Activated naive CD8-positive, alpha-beta T cell treated with anti-CD3 and anti-CD28 coated beads, Interleukin-2, amount 10 ng/mL, durations not matched to agents 7 days and 5 days (primary cell): ENCODE results near the gene USP47. TPM values are rescaled to one million over a fixed set of nuclear protein-coding genes. Genes with fewer than 3 reads are reported as not detected.

ENCODE experiments used
- ATAC-seq: fragments of 150-1000 bp; cut with Tn5 transposase; one replicate; pipeline ENCODE4 v1.10.0; 2021; ENCODE audit warnings: low read depth, moderate library complexity
- POLR2A ChIA-PET: fragments of 350-600 bp; sonication (Branson Sonifier 250); formaldehyde crosslinking; loops from one replicate; lab custom pipeline; 2021; ENCODE audit warnings: antibody characterized with exemption; lab: Charles Lee
- DNase-seq: peaks from one replicate; pipeline ENCODE4 v3.0.0; 2021
- H3K27ac Mint-ChIP-seq: one replicate; pipeline ENCODE4 v1.8.0; 2022; ENCODE audit warnings: mild to moderate bottlenecking, mixed read lengths
- H3K27me3 Mint-ChIP-seq: one replicate; pipeline ENCODE4 v1.8.0; 2022; ENCODE audit warnings: mild to moderate bottlenecking, moderate library complexity, mixed read lengths
- H3K36me3 Mint-ChIP-seq: one replicate; pipeline ENCODE4 v1.8.0; 2021; ENCODE audit warnings: mild to moderate bottlenecking, mixed read lengths
- H3K4me1 Mint-ChIP-seq: one replicate; pipeline ENCODE4 v1.8.0; 2021; ENCODE audit warnings: mixed read lengths
- H3K4me3 Mint-ChIP-seq: one replicate; pipeline ENCODE4 v1.8.0; 2022; ENCODE audit warnings: mild to moderate bottlenecking, moderate library complexity, mixed read lengths
- H3K9me3 Mint-ChIP-seq: one replicate; pipeline ENCODE4 v1.8.0; 2021; ENCODE audit warnings: mixed read lengths
- total RNA-seq, 2 experiments: library from RNA; stranded (reverse); gene quantifications; one replicate each; pipeline ENCODE4 v1.2.3, GENCODE V29; 2021

The USP47 gene
- total RNA-seq, 2 experiments from 2014 or later, result 43.7 to 46.0 TPM

DNA sequence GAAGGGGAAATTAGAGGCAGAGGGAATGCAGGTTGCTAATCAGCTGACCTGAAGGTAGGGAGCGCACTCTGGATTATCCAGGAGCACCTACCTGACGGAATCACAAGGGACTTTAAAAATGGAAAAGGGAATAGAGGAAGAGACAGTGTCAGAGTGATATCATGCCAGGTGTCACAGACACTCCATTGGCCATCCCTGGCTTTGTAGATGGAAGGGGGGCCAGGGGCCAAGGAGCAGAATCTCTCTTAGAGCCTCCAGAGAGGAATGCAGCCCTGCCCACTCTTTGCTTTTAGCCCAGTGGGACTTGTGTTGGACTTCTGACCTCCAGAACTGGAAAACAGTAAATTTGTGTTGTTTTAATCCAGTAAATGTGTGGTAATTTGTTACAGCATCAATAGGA lies 128.8 kb downstream of the USP47 start:
- POLR2A ChIA-PET, result no interaction called here
- H3K27ac Mint-ChIP-seq, result no peak overlapping the region
- ATAC-seq (no peak), DNase-seq (no peak)
- no peaks in the 10 kb centered on the region for H3K9me3 Mint-ChIP-seq
- H3K4me3 Mint-ChIP-seq, result no peak overlapping the region
- H3K36me3 Mint-ChIP-seq, result no peaks in the 10 kb centered on the region
- H3K4me1 Mint-ChIP-seq, result peaks cover 8% of the 10 kb centered on the region
- peaks cover 4% of the 10 kb centered on the region for H3K27me3 Mint-ChIP-seq

DNA sequence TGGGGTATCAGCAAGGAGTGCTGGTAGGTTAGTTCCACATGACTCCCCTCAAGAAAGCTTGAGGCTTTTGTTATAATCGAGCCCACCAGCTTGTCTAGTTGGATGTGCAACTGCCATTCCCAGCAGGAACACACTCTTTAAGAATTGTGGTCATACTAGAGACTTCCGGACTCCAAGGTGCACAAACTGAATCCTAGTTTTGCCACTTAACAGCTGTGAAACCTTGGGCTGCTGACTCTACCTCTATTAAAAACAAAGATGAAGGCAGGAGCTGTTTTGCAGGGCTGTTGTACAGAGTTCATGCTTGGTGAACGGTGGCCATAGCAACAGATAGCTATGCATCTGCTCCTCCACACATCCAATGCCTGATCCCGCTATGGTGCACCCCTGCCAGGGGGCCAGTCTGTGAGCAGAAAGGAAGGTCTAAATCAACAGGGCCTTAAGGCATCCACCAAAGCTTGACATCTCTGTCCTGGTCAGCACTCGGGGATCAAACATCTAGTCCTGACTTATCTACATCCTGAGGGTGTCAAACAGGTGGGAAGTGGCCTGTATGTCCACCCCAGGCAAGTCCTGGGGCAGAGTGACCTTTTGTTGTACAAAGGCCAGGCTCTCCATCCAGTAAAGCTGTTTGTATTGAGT lies 130.3 kb downstream of the USP47 start:
- POLR2A ChIA-PET, result interaction anchor here (1.1 to 1.2 kb wide), 2 partner anchors 10 to 11 kb away, joined by 3 read pairs; no protein-coding TSS in a partner anchor
- peaks cover 6% of the 10 kb centered on the region for H3K27me3 Mint-ChIP-seq
- H3K36me3 Mint-ChIP-seq, result no peaks in the 10 kb centered on the region
- peaks cover 6% of the 10 kb centered on the region for H3K4me1 Mint-ChIP-seq
- H3K27ac Mint-ChIP-seq, result no peak overlapping the region
- no peak for ATAC-seq
- no peak overlapping the region for H3K4me3 Mint-ChIP-seq
- H3K9me3 Mint-ChIP-seq, result no peaks in the 10 kb centered on the region
- no peak for DNase-seq

DNA sequence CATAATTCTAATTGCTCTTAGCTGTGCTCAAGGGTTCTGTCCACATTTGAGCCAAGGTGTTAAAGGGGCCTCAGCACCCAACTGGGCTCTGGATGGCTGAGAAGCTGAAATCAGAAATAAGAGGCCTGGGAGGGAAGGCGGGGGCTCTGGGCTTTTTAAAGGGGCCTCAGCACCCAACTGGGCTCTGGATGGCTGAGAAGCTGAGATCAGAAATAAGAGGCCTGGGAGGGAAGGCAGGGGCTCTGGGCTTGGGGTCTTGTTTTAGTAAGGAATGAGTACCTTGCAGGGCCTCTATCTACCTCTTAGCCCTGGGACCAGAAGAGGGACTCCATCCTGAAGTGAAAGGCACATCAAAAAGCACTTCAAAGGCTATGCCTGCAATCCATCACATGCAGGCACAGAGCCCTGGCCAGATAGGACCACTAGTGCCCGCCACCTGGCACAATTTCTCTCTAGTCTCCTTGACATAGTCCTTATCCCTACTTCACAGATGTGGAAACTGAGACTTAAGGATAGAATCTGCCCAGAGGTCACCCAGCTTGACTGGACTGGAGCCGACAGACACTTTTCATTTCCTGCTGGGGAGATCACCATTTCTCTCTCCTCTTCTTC lies 131.1 kb downstream of the USP47 start:
- Mint-ChIP-seq H3K27ac (no peak overlapping the region), H3K27me3 (peaks cover 6% of the 10 kb centered on the region), H3K36me3 (no peaks in the 10 kb centered on the region), H3K9me3 (no peaks in the 10 kb centered on the region), H3K4me3 (no peak overlapping the region), H3K4me1 (peaks cover 6% of the 10 kb centered on the region)
- POLR2A ChIA-PET, result interaction anchor here (1.1 kb wide), 1 partner anchor 12 kb away, joined by 3 read pairs; no protein-coding TSS in a partner anchor
- DNase-seq (no peak), ATAC-seq (no peak)

DNA sequence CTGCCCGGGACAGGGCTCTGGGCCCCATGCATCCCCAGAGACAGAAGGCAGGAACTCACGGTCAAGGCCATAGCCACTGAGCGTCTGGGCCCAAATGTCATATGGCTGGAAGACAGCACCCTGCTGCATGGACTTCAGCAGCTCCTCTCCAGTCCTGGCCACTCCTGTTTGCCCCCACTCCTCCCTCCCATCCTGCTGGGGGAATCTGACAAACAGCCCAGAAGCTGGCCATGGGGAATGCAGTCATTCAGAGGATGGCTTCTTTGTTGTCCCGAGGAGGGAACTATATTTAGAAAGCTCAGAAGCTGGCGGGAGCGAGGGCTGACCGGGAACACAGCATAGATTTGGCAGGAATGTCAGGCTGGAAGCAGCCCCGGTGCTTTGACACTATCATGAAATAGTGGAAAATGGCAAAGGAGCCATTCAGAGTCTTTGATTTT lies 131.6 kb downstream of the USP47 start:
- POLR2A ChIA-PET, result interaction anchor here (1.1 kb wide), 1 partner anchor 13 kb away, joined by 3 read pairs; no protein-coding TSS in a partner anchor
- no peaks in the 10 kb centered on the region for H3K9me3 Mint-ChIP-seq
- no peaks in the 10 kb centered on the region for H3K36me3 Mint-ChIP-seq
- H3K4me3 Mint-ChIP-seq, result no peak overlapping the region
- no peak overlapping the region for H3K27ac Mint-ChIP-seq
- DNase-seq (no peak), ATAC-seq (no peak)
- H3K27me3 Mint-ChIP-seq, result peaks cover 6% of the 10 kb centered on the region
- H3K4me1 Mint-ChIP-seq, result peaks cover 6% of the 10 kb centered on the region

DNA sequence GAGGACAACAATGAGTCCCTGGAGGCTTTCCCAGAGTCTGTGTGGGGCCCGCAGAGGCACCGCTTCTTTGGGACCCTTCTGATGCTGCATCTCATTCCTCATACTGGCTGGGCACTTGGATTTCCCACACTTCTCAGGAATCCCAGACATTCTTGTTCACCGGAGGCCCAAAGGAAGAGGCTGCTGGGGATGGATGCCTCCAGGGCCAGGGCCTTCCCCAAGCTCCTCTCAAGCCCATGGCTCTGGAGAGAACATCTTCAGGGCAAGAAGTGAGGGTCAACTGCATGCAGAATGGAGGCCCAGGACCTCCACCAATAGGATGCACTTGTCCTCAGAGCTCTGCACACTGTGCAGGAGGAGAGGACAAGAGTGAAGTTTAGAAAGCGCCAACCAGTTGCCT lies 132.1 kb downstream of the USP47 start:
- DNase-seq, result no peak
- Mint-ChIP-seq H3K9me3 (no peaks in the 10 kb centered on the region), H3K27ac (no peak overlapping the region), H3K4me3 (no peak overlapping the region), H3K27me3 (peaks cover 6% of the 10 kb centered on the region), H3K4me1 (peaks cover 6% of the 10 kb centered on the region), H3K36me3 (no peaks in the 10 kb centered on the region)
- no peak for ATAC-seq
- POLR2A ChIA-PET, result no interaction called here

DNA sequence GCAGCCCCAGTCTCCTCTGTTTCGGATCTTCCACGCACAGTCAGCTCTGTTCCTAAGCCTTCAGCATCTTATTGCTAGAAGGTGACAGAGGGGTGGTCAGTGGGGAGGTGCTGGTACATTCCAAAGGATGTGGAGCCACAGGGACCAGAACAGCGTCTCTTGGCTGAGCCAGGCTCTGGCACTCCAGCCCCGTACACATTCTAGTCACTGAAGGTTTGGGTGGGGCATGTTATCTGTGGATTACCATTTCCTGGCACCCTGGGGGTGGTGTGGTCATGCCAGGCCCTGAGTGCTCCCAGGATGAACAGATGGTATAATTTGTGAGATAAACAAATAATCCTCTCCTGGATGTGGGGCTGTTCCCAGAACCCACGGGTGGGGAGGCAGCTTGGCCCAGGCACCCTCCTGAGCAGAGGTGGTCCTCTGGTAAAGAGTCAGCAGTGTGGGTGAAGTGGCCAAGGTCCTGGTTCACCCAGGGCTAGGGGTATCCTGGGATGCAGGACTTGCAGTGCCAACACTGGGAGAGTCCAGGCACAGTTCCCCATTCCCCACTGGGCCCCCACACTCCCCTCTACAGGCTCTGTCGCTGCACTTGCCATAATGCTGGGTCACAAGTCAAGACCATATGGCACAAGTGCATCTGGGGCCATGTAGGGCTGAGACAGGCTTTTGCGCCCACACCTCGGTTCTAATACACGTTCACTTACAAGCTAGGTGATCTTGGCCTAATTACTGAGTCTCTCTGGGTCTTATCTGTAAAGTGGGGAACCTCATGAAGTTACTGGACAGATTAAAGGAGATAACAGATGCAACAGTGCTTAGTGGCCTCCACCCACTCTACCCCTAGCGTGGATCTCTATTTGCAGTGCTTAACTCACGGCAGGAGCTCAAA lies 133.7 kb downstream of the USP47 start:
- Mint-ChIP-seq H3K4me1 (peaks cover 6% of the 10 kb centered on the region), H3K27ac (no peak overlapping the region), H3K27me3 (peaks cover 2% of the 10 kb centered on the region), H3K9me3 (no peaks in the 10 kb centered on the region), H3K36me3 (no peaks in the 10 kb centered on the region), H3K4me3 (no peak overlapping the region)
- POLR2A ChIA-PET, result no interaction called here
- no peak for DNase-seq
- no peak for ATAC-seq

DNA sequence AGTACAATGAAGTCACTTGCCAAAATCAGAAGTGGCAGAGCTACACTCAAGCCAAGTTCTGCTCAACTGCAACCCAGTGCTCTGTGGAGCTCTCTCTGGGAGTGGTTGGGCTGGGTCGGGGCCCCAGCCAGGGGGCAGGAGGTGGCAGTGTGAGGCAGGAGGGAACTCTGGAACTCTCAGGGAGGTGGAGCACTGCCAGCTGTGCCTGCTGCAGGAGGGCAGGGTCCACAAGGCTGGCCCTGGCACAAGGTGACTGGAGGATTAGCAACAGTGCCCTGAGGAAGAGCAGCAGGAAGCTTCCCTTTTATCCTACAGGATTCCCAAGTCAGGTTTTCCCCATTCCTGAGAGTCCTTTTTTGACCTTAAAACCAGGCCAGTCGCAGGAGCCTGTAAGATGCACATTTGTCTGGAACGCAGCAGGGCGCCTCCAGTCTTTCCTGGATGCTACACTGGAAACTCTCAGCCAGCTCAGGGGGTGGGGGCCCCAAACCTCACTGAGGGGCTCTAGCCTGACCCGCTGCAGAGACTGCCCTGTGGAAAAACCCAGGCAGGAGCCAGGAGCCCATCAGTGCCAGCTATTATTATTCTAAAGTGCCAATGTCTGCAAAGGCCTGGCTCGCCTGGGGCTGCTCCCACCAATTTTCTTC lies 134.8 kb downstream of the USP47 start:
- Mint-ChIP-seq H3K4me3 (no peak overlapping the region), H3K27ac (no peak overlapping the region), H3K36me3 (no peaks in the 10 kb centered on the region), H3K9me3 (no peaks in the 10 kb centered on the region), H3K27me3 (peaks cover 2% of the 10 kb centered on the region), H3K4me1 (peaks cover 6% of the 10 kb centered on the region)
- DNase-seq, result no peak
- POLR2A ChIA-PET, result no interaction called here
- ATAC-seq, result no peak

DNA sequence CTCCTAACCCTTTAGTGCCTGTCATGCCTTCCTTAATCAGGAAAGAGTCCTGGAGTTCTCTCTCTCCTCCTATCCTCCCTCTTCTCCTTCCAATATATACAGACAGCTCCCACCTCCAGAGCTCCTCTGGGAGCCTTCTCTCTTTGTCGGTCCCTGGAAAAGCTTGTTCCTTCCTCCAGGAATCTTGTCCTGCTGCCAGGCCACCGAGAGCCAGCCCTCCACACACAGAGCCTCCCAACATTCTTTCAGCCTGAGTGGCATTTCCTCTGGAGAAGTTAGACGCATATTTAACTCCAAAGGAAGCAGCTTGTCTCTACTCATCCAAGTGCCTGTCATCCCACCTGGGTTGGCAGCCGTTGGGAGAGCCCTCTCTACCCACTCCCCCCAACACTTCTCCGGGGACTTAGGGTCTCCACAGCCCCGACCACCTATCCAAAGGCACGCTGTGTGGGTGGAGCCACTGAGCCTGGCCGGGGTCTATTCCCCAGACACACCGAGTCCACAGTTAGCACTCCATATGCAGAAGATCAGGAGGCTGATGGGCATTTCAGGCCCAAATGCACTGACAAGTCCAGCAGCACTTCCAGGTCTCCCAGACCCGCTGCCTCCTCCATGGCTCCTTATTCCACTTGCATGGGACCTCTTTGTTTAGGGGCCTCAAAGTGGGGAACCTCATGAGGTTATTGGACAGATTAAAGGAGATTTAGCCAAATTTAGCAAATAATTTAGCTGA lies 135.6 kb downstream of the USP47 start:
- H3K9me3 Mint-ChIP-seq, result no peaks in the 10 kb centered on the region
- peaks cover 6% of the 10 kb centered on the region for H3K4me1 Mint-ChIP-seq
- H3K36me3 Mint-ChIP-seq, result no peaks in the 10 kb centered on the region
- ATAC-seq (no peak), DNase-seq (no peak)
- POLR2A ChIA-PET, result no interaction called here
- H3K27ac Mint-ChIP-seq, result no peak overlapping the region
- H3K4me3 Mint-ChIP-seq, result no peak overlapping the region
- peaks cover 2% of the 10 kb centered on the region for H3K27me3 Mint-ChIP-seq

DNA sequence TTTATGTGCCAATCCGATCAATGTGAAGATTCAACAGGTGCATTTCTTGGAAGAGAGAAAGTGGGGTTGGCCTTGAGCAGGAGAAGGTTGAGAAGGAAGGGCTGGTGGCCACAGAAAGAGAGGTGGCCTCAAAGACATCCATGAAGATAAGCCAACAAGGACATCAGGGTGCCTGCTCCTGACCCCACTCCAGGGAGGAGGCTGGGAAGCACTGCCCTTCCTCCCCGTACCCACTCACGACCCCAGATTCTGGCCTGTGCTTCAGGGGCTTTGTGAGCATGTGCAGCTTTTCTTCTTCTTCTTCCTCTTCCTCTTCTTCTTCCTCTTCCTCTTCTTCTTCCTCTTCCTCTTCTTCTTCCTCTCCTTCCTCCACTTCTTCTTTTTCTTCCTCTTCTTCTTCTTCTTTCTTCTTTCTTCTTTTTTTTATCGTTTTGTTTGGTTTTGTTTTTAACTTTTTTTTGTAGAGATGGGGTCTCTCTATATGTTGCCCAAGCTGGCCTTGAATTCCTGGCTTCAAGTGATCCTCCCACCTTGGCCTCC lies 136.4 kb downstream of the USP47 start:
- POLR2A ChIA-PET, result no interaction called here
- H3K27ac Mint-ChIP-seq, result no peak overlapping the region
- H3K9me3 Mint-ChIP-seq, result no peaks in the 10 kb centered on the region
- DNase-seq (no peak), ATAC-seq (no peak)
- no peak overlapping the region for H3K4me3 Mint-ChIP-seq
- no peaks in the 10 kb centered on the region for H3K36me3 Mint-ChIP-seq
- H3K4me1 Mint-ChIP-seq, result peaks cover 6% of the 10 kb centered on the region
- H3K27me3 Mint-ChIP-seq, result peaks cover 2% of the 10 kb centered on the region

DNA sequence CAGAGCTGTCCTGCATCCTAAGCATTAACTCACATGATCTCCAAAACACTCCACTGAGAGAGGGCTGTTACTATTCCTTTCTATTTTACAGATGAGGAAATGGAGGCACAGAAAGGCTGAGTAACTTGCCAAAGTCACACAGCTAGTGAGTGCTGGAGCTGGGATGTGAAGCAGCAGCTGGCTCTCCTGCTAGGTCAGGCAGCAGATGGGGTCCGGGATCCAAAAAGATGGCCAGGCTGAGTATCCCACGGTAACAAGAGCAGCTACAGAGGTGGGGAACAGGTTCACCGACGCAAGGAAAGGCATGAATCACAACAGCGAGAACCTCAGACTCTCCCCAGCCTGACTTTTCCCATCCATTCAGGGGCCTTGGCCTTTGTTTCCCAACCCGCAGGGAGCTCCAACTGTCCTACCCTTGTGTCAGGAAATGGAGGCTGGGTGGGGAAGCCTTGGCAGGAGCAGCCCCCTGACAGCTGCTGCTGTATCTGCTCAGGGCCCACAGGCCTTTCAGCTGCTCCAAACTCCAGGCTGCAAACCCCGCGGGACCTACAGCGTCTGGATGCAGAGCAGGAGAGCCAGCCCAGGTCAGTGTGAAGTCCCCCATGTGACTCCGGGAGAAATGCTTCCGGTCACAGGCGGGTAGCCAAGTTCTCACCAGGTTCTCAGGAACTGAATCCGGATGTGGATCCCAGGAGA lies 137.2 kb downstream of the USP47 start:
- no peaks in the 10 kb centered on the region for H3K9me3 Mint-ChIP-seq
- H3K4me3 Mint-ChIP-seq, result no peak overlapping the region
- ATAC-seq, result no peak
- no peak overlapping the region for H3K27ac Mint-ChIP-seq
- H3K27me3 Mint-ChIP-seq, result peaks cover 2% of the 10 kb centered on the region
- POLR2A ChIA-PET, result no interaction called here
- peaks cover 6% of the 10 kb centered on the region for H3K4me1 Mint-ChIP-seq
- no peak for DNase-seq
- no peaks in the 10 kb centered on the region for H3K36me3 Mint-ChIP-seq

DNA sequence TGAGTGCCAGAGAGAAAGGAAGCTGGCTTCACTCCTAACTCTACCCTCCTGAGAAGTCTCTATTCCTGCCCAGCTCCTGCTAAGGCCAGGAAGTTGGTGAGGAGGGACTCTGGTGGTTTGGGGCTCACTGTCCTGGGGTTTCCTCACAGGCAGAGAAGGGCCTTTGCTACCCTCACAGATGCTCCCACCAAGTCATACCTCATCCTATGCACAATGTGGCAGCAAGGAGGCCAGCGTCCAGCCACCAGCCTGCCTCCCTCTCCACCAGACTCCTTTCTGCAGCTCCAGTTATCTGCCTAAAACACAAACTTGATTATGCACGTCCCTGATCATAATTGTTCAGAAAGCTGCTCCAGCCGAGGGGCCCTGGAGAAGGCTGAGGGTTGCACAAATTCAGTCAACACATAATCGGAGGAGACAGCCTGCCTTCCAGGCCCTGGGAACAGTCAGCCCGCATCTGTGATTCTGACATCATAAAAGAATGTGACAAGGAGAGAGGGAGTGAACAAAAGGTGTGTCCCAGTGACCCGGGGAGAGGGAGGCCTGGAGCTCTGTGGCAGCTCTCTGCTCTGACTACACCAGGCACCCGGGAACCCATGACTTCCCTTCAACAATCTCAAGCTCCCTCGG lies 137.8 kb downstream of the USP47 start:
- H3K27ac Mint-ChIP-seq, result no peak overlapping the region
- DNase-seq, result no peak
- no peaks in the 10 kb centered on the region for H3K9me3 Mint-ChIP-seq
- peaks cover 2% of the 10 kb centered on the region for H3K27me3 Mint-ChIP-seq
- POLR2A ChIA-PET, result no interaction called here
- no peak overlapping the region for H3K4me3 Mint-ChIP-seq
- H3K4me1 Mint-ChIP-seq, result peaks cover 6% of the 10 kb centered on the region
- no peaks in the 10 kb centered on the region for H3K36me3 Mint-ChIP-seq
- ATAC-seq, result no peak

DNA sequence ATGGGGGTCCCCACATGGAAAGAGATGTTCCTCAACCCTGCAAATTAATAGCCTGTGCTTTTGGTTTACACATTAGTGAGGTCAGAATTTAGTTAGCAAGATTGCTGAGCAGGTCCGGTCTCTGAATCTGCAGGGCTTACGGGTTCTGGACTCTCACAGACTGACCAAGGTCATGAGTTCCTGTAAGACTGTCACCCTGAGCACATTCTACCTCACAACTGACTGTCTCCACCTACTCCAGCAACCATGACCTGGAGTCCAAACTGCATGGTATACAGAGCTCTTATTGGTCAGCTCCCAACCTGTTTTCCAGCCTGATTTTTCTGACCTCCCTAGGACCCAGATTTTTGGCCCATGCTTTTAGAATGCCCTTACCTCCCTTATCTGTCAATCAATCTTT lies 138.4 kb downstream of the USP47 start:
- no peak for ATAC-seq
- no peaks in the 10 kb centered on the region for H3K9me3 Mint-ChIP-seq
- POLR2A ChIA-PET, result no interaction called here
- H3K27ac Mint-ChIP-seq, result no peak overlapping the region
- no peak overlapping the region for H3K4me3 Mint-ChIP-seq
- peaks cover 2% of the 10 kb centered on the region for H3K27me3 Mint-ChIP-seq
- DNase-seq, result no peak
- H3K4me1 Mint-ChIP-seq, result peaks cover 2% of the 10 kb centered on the region
- no peaks in the 10 kb centered on the region for H3K36me3 Mint-ChIP-seq
